Gastrocnemius medialis (tissue), 4 donors: ENCODE results near the gene COA8. TPM values are rescaled to one million over a fixed set of nuclear protein-coding genes. Genes with fewer than 3 reads are reported as not detected.

Experiments
- ATAC-seq, 2 donors: fragments of 150-250 bp; one replicate each; pipeline ENCODE4 v1.9.1; 2016
- DNase-seq, 2 donors: peaks; one replicate each; pipeline ENCODE4 v3.0.0-alpha.2; 2019
- H3K27ac ChIP-seq, 4 donors: fragments of 200-600 bp; sonication (generic); 1 replicate in 1 of 4; 2 replicates in 3 of 4; pipeline ENCODE4 v1.5.1; 2016 to 2018; ENCODE audit warnings: mild to moderate bottlenecking in 2 of 4, moderate library complexity in 1 of 4
- H3K27me3 ChIP-seq, 3 donors: fragments of 200-600 bp; sonication (generic) in 2 of 3; 1 replicate in 1 of 3; 2 replicates in 2 of 3; pipeline versions ENCODE4 v1.5.1 to v1.6.0; 2016 to 2019; ENCODE audit warnings: mild to moderate bottlenecking in 1 of 3, moderate library complexity in 1 of 3
- H3K36me3 ChIP-seq, 2 donors: fragments of 200-600 bp; sonication (generic) in 1 of 2; one replicate each; pipeline ENCODE4 v1.5.1; 2017 to 2018
- H3K4me1 ChIP-seq, 2 donors: fragments of 200-600 bp; sonication (generic) in 1 of 2; one replicate each; pipeline ENCODE4 v1.5.1; 2016 to 2017; ENCODE audit warnings: mild to moderate bottlenecking in 2 of 2
- H3K4me3 ChIP-seq, 4 donors: fragments of 200-600 bp; sonication (generic) in 3 of 4; 1 replicate in 1 of 4; 2 replicates in 3 of 4; pipeline ENCODE4 v1.5.1; 2016 to 2019; ENCODE audit warnings: mild to moderate bottlenecking in 2 of 4
- H3K9me3 ChIP-seq, 3 donors: fragments of 200-600 bp; sonication (generic) in 2 of 3; 1 replicate in 1 of 3; 2 replicates in 2 of 3; pipeline ENCODE4 v1.5.1; 2016 to 2019
- POLR2A ChIP-seq, 2 donors: fragments of 450-650 bp; IDR thresholded peaks; one replicate each; pipeline ENCODE4 v1.6.1; 2017; ENCODE audit warnings: antibody characterized with exemption in 2 of 2, mild to moderate bottlenecking in 2 of 2, moderate library complexity in 2 of 2
- in situ Hi-C, 4 donors: fragments of 200-750 bp; cut with MboI; loops; one replicate each; pipeline versions ENCODE4 v1.15.0 to v1.8.0; 2017; ENCODE audit warnings: low sequenced_read_pairs in 4 of 4
- intact Hi-C: fragments of 100-400 bp; cut with DNase I; formaldehyde crosslinking; loops from one replicate; pipeline ENCODE4 v1.15.1; 2023; ENCODE audit warnings: low total_unique reads
- total RNA-seq, 4 donors: library from RNA; depleted of rRNA; stranded (reverse); fragments of >200 nt; gene quantifications; one replicate each; pipeline versions ENCODE4 v1.1.0 to v1.2.3, GENCODE V29; 2016
- TF ChIP-seq, protein P1 (sequence below), 5 experiments: fragments of 450-650 bp in 3 of 5; fragments of 200-600 bp in 2 of 5; sonication (generic) in 2 of 5; IDR thresholded peaks in 4 of 5; conservative IDR thresholded peaks in 1 of 5; 1 replicate in 4 of 5; 2 replicates in 1 of 5; pipeline ENCODE4 v1.5.1; 2016 to 2019; ENCODE audit warnings: antibody characterized with exemption in 5 of 5, mild to moderate bottlenecking in 3 of 5, moderate library complexity in 3 of 5

The COA8 gene
- total RNA-seq, 4 donors from 2014 or later: 56.7 to 111 (median 71.7) TPM

GRCh38 chr14:103517721-103518421, 44.9 kb upstream of the COA8 start:
- Histone ChIP-seq H3K27me3 (peaks cover 0 to 18% (median 7%) of the 10 kb centered on the region in 3 donors), H3K4me1 (peaks cover 20 to 24% of the 10 kb centered on the region in 2 donors), H3K27ac (no peak overlapping the region), H3K36me3 (no peaks in the 10 kb centered on the region), H3K4me3 (no peak overlapping the region), H3K9me3 (no peaks in the 10 kb centered on the region)
- no peak for TF ChIP-seq POLR2A (IDR thresholded peaks at IDR 0.05)
- TF ChIP-seq, protein P1, sequence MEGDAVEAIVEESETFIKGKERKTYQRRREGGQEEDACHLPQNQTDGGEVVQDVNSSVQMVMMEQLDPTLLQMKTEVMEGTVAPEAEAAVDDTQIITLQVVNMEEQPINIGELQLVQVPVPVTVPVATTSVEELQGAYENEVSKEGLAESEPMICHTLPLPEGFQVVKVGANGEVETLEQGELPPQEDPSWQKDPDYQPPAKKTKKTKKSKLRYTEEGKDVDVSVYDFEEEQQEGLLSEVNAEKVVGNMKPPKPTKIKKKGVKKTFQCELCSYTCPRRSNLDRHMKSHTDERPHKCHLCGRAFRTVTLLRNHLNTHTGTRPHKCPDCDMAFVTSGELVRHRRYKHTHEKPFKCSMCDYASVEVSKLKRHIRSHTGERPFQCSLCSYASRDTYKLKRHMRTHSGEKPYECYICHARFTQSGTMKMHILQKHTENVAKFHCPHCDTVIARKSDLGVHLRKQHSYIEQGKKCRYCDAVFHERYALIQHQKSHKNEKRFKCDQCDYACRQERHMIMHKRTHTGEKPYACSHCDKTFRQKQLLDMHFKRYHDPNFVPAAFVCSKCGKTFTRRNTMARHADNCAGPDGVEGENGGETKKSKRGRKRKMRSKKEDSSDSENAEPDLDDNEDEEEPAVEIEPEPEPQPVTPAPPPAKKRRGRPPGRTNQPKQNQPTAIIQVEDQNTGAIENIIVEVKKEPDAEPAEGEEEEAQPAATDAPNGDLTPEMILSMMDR (IDR thresholded peaks at IDR 0.05 in 4 of 5, conservative IDR thresholded peaks at IDR 0.05 in 1 of 5): no peak
- in situ Hi-C loops: no loop called here
- ATAC-seq (no peak), DNase-seq (no peak)
- intact Hi-C loops: loop anchor here (1.0 kb wide), 1 partner anchor 28 kb away; no protein-coding TSS in a partner anchor

DNA sequence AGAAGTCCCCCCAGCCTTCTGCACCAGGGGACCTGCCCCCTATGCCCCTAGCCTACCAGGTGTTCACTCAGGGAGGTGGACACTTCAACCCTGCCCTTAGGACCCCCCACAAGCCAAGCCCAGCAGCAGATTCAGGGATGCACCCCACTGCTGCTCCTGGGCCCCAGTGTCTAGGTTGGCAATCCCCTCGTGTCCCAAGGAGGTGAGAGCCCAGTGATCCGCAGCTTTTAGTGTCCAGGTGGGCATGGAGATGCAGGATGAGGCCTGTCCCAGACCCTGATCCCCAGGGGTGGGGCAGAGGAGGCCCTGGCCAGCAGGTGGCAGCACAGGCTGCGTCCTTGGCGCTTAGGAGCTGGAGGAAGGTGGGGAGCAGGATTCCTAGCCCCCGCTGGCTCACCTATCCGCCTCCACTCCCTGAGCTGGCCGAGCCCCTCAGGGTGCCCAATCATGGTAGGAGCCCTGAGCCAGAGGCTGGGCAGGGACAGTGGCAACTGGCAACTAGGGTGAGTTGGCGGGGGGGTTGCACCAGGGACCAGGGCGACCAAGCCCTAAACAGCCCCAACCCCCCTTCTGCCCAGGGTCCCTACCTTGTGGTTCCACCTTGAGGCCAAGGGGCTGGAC, 44.2 kb upstream of the COA8 start:
- peaks cover 0 to 23% (median 7%) of the 10 kb centered on the region in 3 donors for H3K27me3 ChIP-seq
- ATAC-seq (peak; percentile 30 to 55), DNase-seq (peak in 1 of 2 donors; percentile 61)
- H3K4me1 ChIP-seq: peaks cover 16 to 23% of the 10 kb centered on the region in 2 donors
- in situ Hi-C loops: no loop called here
- intact Hi-C loops: loop anchor here (1.0 kb wide), 1 partner anchor 28 kb away; no protein-coding TSS in a partner anchor
- H3K9me3 ChIP-seq: no peaks in the 10 kb centered on the region
- H3K4me3 ChIP-seq: no peak overlapping the region
- TF ChIP-seq, protein P1 (IDR thresholded peaks at IDR 0.05 in 4 of 5, conservative IDR thresholded peaks at IDR 0.05 in 1 of 5): peak; percentile 82 to 94 (median 90)
- no peak for TF ChIP-seq POLR2A (IDR thresholded peaks at IDR 0.05)
- no peaks in the 10 kb centered on the region for H3K36me3 ChIP-seq
- peak overlapping the region in 1 of 4 donors; percentile 20 for H3K27ac ChIP-seq

DNA sequence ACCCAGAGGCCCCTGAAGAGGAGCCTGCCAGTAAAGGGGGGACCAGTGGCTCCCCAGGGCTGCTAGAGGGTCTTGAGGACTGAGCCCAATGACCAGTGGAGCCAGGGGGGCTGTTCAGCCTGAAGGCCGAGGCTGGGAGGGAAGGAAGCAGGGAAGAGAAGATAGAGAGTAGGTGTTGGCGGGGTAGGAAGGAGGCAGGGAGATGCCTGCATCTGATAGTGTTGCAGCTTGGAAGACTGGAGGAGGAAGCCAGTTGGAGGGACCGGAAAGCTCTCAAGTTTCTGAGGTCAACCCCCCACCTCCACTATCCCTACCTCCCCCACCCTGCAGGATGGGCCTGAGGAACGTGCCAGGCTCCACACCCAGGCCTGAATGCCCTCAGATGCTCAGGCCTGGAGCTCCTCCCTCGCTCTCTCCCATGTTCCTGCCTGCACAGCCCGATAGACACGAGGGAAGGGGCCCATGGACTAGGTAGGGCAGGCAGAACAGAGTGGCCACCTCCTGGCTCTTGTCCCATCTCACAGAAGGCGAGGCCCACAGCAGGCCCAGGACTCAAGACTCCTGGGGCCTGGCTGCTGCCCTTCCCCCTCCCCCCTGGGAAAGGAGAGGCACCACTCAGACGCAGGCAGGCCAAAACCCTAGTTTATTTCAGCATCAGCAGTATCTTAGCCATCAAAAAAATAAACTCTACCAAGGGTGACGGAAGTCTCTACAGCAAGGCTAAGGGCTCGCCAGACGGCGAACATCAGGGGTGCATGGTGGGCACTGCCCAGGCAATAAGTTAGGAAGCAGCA, 43.5 kb upstream of the COA8 start:
- no peak for ATAC-seq
- intact Hi-C loops: no loop called here
- H3K4me3 ChIP-seq: no peak overlapping the region

GRCh38 chr14:103519837-103520212, 42.9 kb upstream of the COA8 start:
- intact Hi-C loops: no loop called here
- DNase-seq: no peak
- in situ Hi-C loops: no loop called here
- no peak for TF ChIP-seq POLR2A (IDR thresholded peaks at IDR 0.05)
- TF ChIP-seq, protein P1 (IDR thresholded peaks at IDR 0.05 in 4 of 5, conservative IDR thresholded peaks at IDR 0.05 in 1 of 5): no peak
- H3K9me3 ChIP-seq: no peaks in the 10 kb centered on the region
- no peak overlapping the region for H3K4me3 ChIP-seq
- H3K27me3 ChIP-seq: peaks cover 0 to 23% (median 7%) of the 10 kb centered on the region in 3 donors
- H3K27ac ChIP-seq: peak overlapping the region in 1 of 4 donors; percentile 9
- peaks cover 15 to 19% of the 10 kb centered on the region in 2 donors for H3K4me1 ChIP-seq
- H3K36me3 ChIP-seq: no peaks in the 10 kb centered on the region
- ATAC-seq: no peak

More for the DNA sequence above, 43.5 kb upstream of the COA8 start:
- Histone ChIP-seq H3K36me3 (no peaks in the 10 kb centered on the region), H3K27ac (peak overlapping the region in 1 of 4 donors; percentile 20), H3K27me3 (peaks cover 0 to 23% (median 7%) of the 10 kb centered on the region in 3 donors), H3K9me3 (no peaks in the 10 kb centered on the region), H3K4me1 (peaks cover 15 to 19% of the 10 kb centered on the region in 2 donors)
- in situ Hi-C loops: no loop called here
- DNase-seq: no peak
- no peak for TF ChIP-seq POLR2A (IDR thresholded peaks at IDR 0.05)
- TF ChIP-seq, protein P1 (IDR thresholded peaks at IDR 0.05 in 4 of 5, conservative IDR thresholded peaks at IDR 0.05 in 1 of 5): no peak
